Loucy (cell line): ENCODE data around the gene DIPK1A.
A peak's percentile ranks its signal among the peaks of the same experiment; 100 is the strongest.

Source experiments
- H2AFZ ChIP-seq: fragments of 200-600 bp; sonication (generic); 2 replicates; pipeline ENCODE4 v1.6.0; 2016; ENCODE audit warnings: antibody characterized with exemption, mild to moderate bottlenecking, low read length, moderate library complexity
- H3F3A ChIP-seq: fragments of 200-600 bp; 2 replicates; pipeline ENCODE4 v1.6.0; 2016; ENCODE audit warnings: antibody characterized with exemption, low read depth, mild to moderate bottlenecking
- H3K27me3 ChIP-seq: fragments of 200-600 bp; sonication (generic); 2 replicates; pipeline ENCODE4 v1.6.1; 2014; ENCODE audit warnings: low read length, mild to moderate bottlenecking; ENCODE audit not compliant: insufficient read depth, poor library complexity, severe bottlenecking
- H3K36me3 ChIP-seq: fragments of 200-600 bp; sonication (generic); 2 replicates; pipeline ENCODE4 v1.6.1; 2016; ENCODE audit warnings: low read length; ENCODE audit not compliant: insufficient read depth
- H3K4me1 ChIP-seq: fragments of 200-600 bp; sonication (generic); 2 replicates; pipeline ENCODE4 v1.5.1; 2014; ENCODE audit warnings: low read length, mild to moderate bottlenecking; ENCODE audit not compliant: insufficient read depth, poor library complexity, severe bottlenecking
- H3K4me2 ChIP-seq: fragments of 200-600 bp; sonication (generic); 2 replicates; pipeline ENCODE4 v1.6.0; 2014; ENCODE audit warnings: antibody characterized with exemption, low read length, low read depth, mild to moderate bottlenecking; ENCODE audit not compliant: poor library complexity, severe bottlenecking
- H3K4me3 ChIP-seq: fragments of 200-600 bp; sonication (generic); 2 replicates; pipeline ENCODE4 v1.5.1; 2014; ENCODE audit warnings: low read length, mild to moderate bottlenecking, mixed read lengths; ENCODE audit not compliant: poor library complexity, severe bottlenecking
- H3K79me2 ChIP-seq: fragments of 200-600 bp; sonication (generic); 2 replicates; pipeline ENCODE4 v1.6.1; 2014; ENCODE audit warnings: low read length; ENCODE audit not compliant: insufficient read depth
- H3K9ac ChIP-seq: fragments of 200-600 bp; sonication (generic); 2 replicates; pipeline ENCODE4 v1.6.0; 2014; ENCODE audit warnings: mild to moderate bottlenecking, low read depth, low read length, moderate library complexity; ENCODE audit not compliant: poor library complexity, severe bottlenecking
- H3K9me2 ChIP-seq: fragments of 200-600 bp; sonication (generic); replicated peaks from 2 replicates; pipeline ENCODE4 v1.6.1; 2016; ENCODE audit warnings: low read depth, low read length, mixed read lengths
- H3K9me3 ChIP-seq: fragments of 200-600 bp; sonication (generic); 2 replicates; pipeline ENCODE4 v1.6.1; 2014; ENCODE audit warnings: mild to moderate bottlenecking, antibody characterized with exemption, low read length, low read depth; ENCODE audit not compliant: insufficient read depth
- H4K20me1 ChIP-seq: fragments of 200-600 bp; sonication (generic); 2 replicates; pipeline ENCODE4 v1.6.0; 2014; ENCODE audit warnings: antibody characterized with exemption, low read length, mild to moderate bottlenecking; ENCODE audit not compliant: insufficient read depth, poor library complexity, severe bottlenecking
- EZH2phosphoT487 ChIP-seq: fragments of 200-600 bp; IDR thresholded peaks from 2 replicates; pipeline ENCODE4 v1.6.1; 2018; ENCODE audit warnings: antibody characterized with exemption, mild to moderate bottlenecking, moderate library complexity, borderline replicate concordance
- TF ChIP-seq, protein P1 (sequence below): fragments of 200-600 bp; sonication (generic); conservative IDR thresholded peaks from 2 replicates; pipeline ENCODE4 v1.5.1; 2014; ENCODE audit warnings: mild to moderate bottlenecking, antibody characterized with exemption, low read length

The DIPK1A gene

DNA sequence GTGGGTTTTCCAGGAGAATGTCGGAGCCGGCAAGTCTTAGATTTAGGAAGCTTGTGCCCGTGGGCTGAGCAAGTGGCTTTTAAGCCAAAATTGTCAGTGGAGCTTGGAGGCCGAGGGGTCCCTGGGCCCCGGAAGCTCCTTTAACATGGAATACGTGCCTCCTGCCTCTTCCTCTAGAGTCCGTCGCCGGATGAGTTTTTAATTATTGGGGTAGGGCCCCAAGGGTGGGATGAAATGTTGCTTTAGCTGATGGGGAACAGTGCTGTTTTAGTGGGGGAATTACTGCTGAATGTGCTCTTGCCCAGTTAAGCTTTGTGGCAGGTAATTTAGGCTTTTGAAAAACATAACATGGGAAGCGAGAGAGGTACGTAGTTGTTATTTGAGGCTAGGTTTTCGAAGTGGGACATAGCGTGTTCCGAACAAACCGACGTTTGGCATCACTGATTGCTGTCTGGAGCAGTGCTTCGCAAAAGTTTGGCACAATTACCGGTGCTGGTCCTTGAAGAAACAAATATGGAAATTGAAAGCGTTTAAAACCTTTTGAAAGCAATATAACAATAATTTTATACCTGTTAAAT is 128.6 kb downstream of the DIPK1A start:
- Histone ChIP-seq H3K36me3 (peaks cover 50% of the 10 kb centered on the region), H3K4me1 (peaks cover 43% of the 10 kb centered on the region), H3K27me3 (peaks cover 11% of the 10 kb centered on the region), H4K20me1 (peaks cover 53% of the 10 kb centered on the region), H3F3A (no peaks in the 10 kb centered on the region), H2AFZ (peak overlapping the region; percentile 24; the same call in 1 of the 2 replicates), H3K9me2 (no peaks in the 10 kb centered on the region), H3K9me3 (no peaks in the 10 kb centered on the region), H3K9ac (peak overlapping the region; percentile 99), H3K4me2 (peak overlapping the region; percentile 95), H3K4me3 (peak overlapping the region; percentile 97), H3K79me2 (peaks cover 58% of the 10 kb centered on the region)
- TF ChIP-seq, protein P1, sequence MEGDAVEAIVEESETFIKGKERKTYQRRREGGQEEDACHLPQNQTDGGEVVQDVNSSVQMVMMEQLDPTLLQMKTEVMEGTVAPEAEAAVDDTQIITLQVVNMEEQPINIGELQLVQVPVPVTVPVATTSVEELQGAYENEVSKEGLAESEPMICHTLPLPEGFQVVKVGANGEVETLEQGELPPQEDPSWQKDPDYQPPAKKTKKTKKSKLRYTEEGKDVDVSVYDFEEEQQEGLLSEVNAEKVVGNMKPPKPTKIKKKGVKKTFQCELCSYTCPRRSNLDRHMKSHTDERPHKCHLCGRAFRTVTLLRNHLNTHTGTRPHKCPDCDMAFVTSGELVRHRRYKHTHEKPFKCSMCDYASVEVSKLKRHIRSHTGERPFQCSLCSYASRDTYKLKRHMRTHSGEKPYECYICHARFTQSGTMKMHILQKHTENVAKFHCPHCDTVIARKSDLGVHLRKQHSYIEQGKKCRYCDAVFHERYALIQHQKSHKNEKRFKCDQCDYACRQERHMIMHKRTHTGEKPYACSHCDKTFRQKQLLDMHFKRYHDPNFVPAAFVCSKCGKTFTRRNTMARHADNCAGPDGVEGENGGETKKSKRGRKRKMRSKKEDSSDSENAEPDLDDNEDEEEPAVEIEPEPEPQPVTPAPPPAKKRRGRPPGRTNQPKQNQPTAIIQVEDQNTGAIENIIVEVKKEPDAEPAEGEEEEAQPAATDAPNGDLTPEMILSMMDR, result no peak
- no peak for TF ChIP-seq EZH2phosphoT487

DNA sequence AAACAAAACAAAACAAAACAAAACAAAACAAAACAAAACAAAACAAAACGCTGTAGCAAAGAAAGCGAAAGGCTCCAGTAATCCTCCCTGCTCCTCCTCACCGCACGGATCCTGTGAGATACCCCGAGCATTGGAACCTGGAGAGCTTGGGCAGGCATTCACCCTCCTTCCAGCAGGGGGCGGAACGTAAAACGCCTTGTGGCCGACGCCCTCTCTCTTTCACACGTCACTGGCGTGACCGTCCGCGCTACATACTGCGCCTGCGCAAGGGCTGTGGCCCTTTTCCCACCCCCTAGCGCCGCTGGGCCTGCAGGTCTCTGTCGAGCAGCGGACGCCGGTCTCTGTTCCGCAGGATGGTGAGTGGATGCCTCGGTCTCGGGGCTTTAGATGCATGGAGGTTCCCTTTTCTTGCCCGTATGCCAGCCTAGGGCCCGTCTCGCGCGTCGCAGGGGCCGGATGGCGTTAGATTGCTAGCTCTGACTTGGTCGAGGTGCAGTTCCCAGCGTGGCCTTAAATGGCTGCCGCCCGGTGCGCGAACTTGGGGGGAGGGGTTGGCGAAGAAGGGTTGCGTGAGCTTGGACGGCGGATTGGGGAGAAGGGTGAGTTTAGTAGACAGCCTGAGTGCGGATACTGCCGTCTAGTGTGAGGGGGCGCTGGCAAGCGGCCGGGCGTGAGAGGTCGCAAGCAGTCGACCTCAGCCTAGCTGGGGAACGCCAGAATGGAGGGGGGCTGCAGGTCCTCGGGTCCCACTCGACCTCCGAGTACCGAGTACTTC is 129.3 kb downstream of the DIPK1A start, which contains the start of gene RPL5:
TSS of gene RPL5 (plus strand) at position 279 of the 775 bp plus-strand sequence. CDS start at position 354, 75 bp downstream.
- Histone ChIP-seq H3K36me3 (peaks cover 43% of the 10 kb centered on the region), H4K20me1 (peaks cover 47% of the 10 kb centered on the region), H3K9me3 (no peaks in the 10 kb centered on the region), H3K4me3 (peak within 1 kb of the TSS; percentile 97), H3K4me1 (peaks cover 38% of the 10 kb centered on the region), H3K9me2 (no peaks in the 10 kb centered on the region), H3K9ac (peak within 1 kb of the TSS; percentile 99), H3K27me3 (peaks cover 11% of the 10 kb centered on the region), H3K79me2 (peaks cover 51% of the 10 kb centered on the region), H2AFZ (peak within 1 kb of the TSS; percentile 86), H3K4me2 (peak within 1 kb of the TSS; percentile 95), H3F3A (no peaks in the 10 kb centered on the region)
- TF ChIP-seq, protein P1, result peak; percentile 83
- TF ChIP-seq EZH2phosphoT487, result no peak

- no peaks in the 10 kb centered on the region for H3K9me2 ChIP-seq
- peaks cover 37% of the 10 kb centered on the region for H3K36me3 ChIP-seq
- H3K4me2 ChIP-seq, result peak overlapping the region; percentile 48
- H3F3A ChIP-seq, result no peaks in the 10 kb centered on the region
- peak overlapping the region; percentile 86 for H2AFZ ChIP-seq
- no peaks in the 10 kb centered on the region for H3K9me3 ChIP-seq
- H3K27me3 ChIP-seq, result peaks cover 11% of the 10 kb centered on the region
- peaks cover 41% of the 10 kb centered on the region for H4K20me1 ChIP-seq
- H3K4me1 ChIP-seq, result peaks cover 33% of the 10 kb centered on the region
- H3K9ac ChIP-seq, result peak overlapping the region; percentile 24
- TF ChIP-seq EZH2phosphoT487, result no peak
- TF ChIP-seq, protein P1, result no peak
- peaks cover 46% of the 10 kb centered on the region for H3K79me2 ChIP-seq
- peak overlapping the region; percentile 97 for H3K4me3 ChIP-seq
Observed at GRCh38 chr1:92831368-92831761, 129.9 kb downstream of the DIPK1A start.
